GM18519 (cell line): Measurements from ENCODE around the gene FABP7.

ENCODE experiments used
- ATAC-seq: cut with Tn5 transposase; IDR thresholded peaks from one replicate; pipeline ENCODE4 v1.9.1; 2021; ENCODE audit warnings: mild to moderate bottlenecking, moderate library complexity; ENCODE audit not compliant: unreplicated experiment, low FRiP score

FABP7 gene

DNA sequence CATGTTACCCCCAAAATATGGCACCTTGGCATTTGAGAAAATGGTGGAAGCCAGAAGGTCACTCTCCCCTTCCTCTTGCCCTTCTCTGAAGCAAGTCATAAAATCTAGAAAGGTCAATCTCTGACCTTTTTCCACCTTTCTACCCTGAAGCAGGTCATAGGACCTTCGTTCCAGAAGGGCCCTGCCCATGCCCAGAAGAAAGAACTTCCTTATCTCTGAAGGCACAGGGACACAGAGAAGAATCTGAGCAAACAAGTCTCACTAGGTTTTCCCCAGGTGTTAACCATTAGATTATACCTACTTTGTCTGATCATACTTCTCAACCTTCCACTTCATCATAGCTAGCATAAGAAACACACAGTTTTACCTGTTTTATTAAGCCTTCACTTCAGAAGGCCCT lies 52.0 kb downstream of the FABP7 start:
- ATAC-seq = no peak

GRCh38 chr6:122832459-122832858 lies 52.9 kb downstream of the FABP7 start:
- ATAC-seq = no peak

DNA sequence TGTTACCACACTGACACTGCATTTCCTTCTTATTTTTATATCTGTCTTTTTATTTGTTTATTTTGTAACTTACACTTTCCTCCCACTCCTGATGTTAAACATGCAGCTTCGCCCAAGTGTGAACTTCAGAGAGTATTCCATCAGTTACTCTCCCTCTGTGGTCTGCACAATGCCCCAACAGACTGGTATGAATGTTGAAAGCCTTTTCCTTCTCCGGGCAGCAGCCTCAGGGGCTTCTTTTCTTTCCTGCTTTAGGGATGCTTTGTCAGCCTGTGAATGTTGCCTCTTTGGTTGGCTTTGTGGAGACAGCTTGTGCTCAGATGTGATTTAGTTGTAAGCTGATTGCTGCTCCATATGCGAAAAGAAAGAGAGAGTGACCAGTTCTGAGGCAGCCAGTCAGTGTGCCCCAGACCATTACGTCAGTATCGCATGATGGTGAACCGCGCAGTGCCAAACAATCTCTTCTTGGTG lies 53.5 kb downstream of the FABP7 start:
- no peak for ATAC-seq
